Measurements from ENCODE around the gene PTBP2. TPM values are rescaled to one million over a fixed set of nuclear protein-coding genes. Genes with fewer than 3 reads are reported as not detected.

The PTBP2 gene
- total and polyA plus RNA-seq, 2 donors from 2014 or later = 10.5 to 32.8 TPM

GRCh38 chr1:96722958-96723357, 1.4 kb downstream of the PTBP2 start:
- DNase-seq (peak in 2 of 5 donors; percentile 13 to 22), FAIRE-seq (no peak)
- Histone ChIP-seq H3K9ac (ENCODE audit: low read length in 3 of 3) (peak overlapping the region; percentile 43 to 93 (median 81)), H3K4me1 (ENCODE audit: control insufficient read depth in 2 of 3, insufficient read depth in 2 of 3, low read depth in 1 of 3, low read length in 3 of 3) (peaks cover 0 to 3% (median 0%) of the 10 kb centered on the region in 3 donors), H3K4me3 (ENCODE audit: low read length in 3 of 3) (peak overlapping the region; percentile 92 to 98 (median 93)), H3K27ac (ENCODE audit: low read depth in 2 of 2, low read length in 2 of 2) (peak overlapping the region in 1 of 2 donors; percentile 91), H3K9me3 (ENCODE audit: control insufficient read depth in 2 of 3, insufficient read depth in 1 of 3, low read length in 3 of 3) (no peaks in the 10 kb centered on the region), H3K27me3 (ENCODE audit: control insufficient read depth, insufficient read depth, low read length) (no peaks in the 10 kb centered on the region), H3K36me3 (ENCODE audit: control insufficient read depth in 2 of 3, insufficient read depth in 3 of 3, low read length in 3 of 3) (peaks cover 0 to 2% (median 0%) of the 10 kb centered on the region in 3 donors)
- TF ChIP-seq CTCF (IDR thresholded peaks at IDR 0.05; ENCODE audit: borderline replicate concordance, extremely low read depth, insufficient read depth) = no peak
- intact Hi-C loops (cut with DNase I) = no loop called here

- no peaks in the 10 kb centered on the region for H3K9me3 ChIP-seq (ENCODE audit: control insufficient read depth in 2 of 3, insufficient read depth in 1 of 3, low read length in 3 of 3)
- H3K36me3 ChIP-seq (ENCODE audit: control insufficient read depth in 2 of 3, insufficient read depth in 3 of 3, low read length in 3 of 3) = peaks cover 0 to 2% (median 0%) of the 10 kb centered on the region in 3 donors
- FAIRE-seq (no peak), DNase-seq (no peak)
- no peak for TF ChIP-seq CTCF (IDR thresholded peaks at IDR 0.05; ENCODE audit: borderline replicate concordance, extremely low read depth, insufficient read depth)
- peak overlapping the region in 1 of 3 donors; percentile 81 for H3K9ac ChIP-seq (ENCODE audit: low read length in 3 of 3)
- peak overlapping the region; percentile 92 to 98 (median 93) for H3K4me3 ChIP-seq (ENCODE audit: low read length in 3 of 3)
- intact Hi-C loops (cut with DNase I) = no loop called here
- no peaks in the 10 kb centered on the region for H3K27me3 ChIP-seq (ENCODE audit: control insufficient read depth, insufficient read depth, low read length)
- H3K27ac ChIP-seq (ENCODE audit: low read depth in 2 of 2, low read length in 2 of 2) = no peak overlapping the region
- H3K4me1 ChIP-seq (ENCODE audit: control insufficient read depth in 2 of 3, insufficient read depth in 2 of 3, low read depth in 1 of 3, low read length in 3 of 3) = peaks cover 0 to 3% (median 0%) of the 10 kb centered on the region in 3 donors
Observed at GRCh38 chr1:96723377-96723776, 1.8 kb downstream of the PTBP2 start.

- H3K27ac ChIP-seq (ENCODE audit: low read depth in 2 of 2, low read length in 2 of 2) = no peak overlapping the region
- no peak overlapping the region for H3K4me3 ChIP-seq (ENCODE audit: low read length in 3 of 3)
- intact Hi-C loops (cut with DNase I) = no loop called here
- H3K27me3 ChIP-seq (ENCODE audit: control insufficient read depth, insufficient read depth, low read length) = no peaks in the 10 kb centered on the region
- H3K36me3 ChIP-seq (ENCODE audit: control insufficient read depth in 2 of 3, insufficient read depth in 3 of 3, low read length in 3 of 3) = peaks cover 0 to 2% (median 0%) of the 10 kb centered on the region in 3 donors
- TF ChIP-seq CTCF (IDR thresholded peaks at IDR 0.05; ENCODE audit: borderline replicate concordance, extremely low read depth, insufficient read depth) = no peak
- H3K4me1 ChIP-seq (ENCODE audit: control insufficient read depth in 2 of 3, insufficient read depth in 2 of 3, low read depth in 1 of 3, low read length in 3 of 3) = peaks cover 0 to 3% (median 0%) of the 10 kb centered on the region in 3 donors
- no peak for DNase-seq
- no peaks in the 10 kb centered on the region for H3K9me3 ChIP-seq (ENCODE audit: control insufficient read depth in 2 of 3, insufficient read depth in 1 of 3, low read length in 3 of 3)
- H3K9ac ChIP-seq (ENCODE audit: low read length in 3 of 3) = no peak overlapping the region
- no peak for FAIRE-seq
Observed at GRCh38 chr1:96723936-96724335, 2.4 kb downstream of the PTBP2 start.

- no peak for TF ChIP-seq CTCF (IDR thresholded peaks at IDR 0.05; ENCODE audit: borderline replicate concordance, extremely low read depth, insufficient read depth)
- FAIRE-seq (no peak), DNase-seq (no peak)
- Histone ChIP-seq H3K9ac (ENCODE audit: low read length in 3 of 3) (no peak overlapping the region), H3K36me3 (ENCODE audit: control insufficient read depth in 2 of 3, insufficient read depth in 3 of 3, low read length in 3 of 3) (peaks cover 0 to 2% (median 0%) of the 10 kb centered on the region in 3 donors), H3K4me1 (ENCODE audit: control insufficient read depth in 2 of 3, insufficient read depth in 2 of 3, low read depth in 1 of 3, low read length in 3 of 3) (no peaks in the 10 kb centered on the region), H3K4me3 (ENCODE audit: low read length in 3 of 3) (no peak overlapping the region), H3K27me3 (ENCODE audit: control insufficient read depth, insufficient read depth, low read length) (no peaks in the 10 kb centered on the region), H3K27ac (ENCODE audit: low read depth in 2 of 2, low read length in 2 of 2) (no peak overlapping the region), H3K9me3 (ENCODE audit: control insufficient read depth in 2 of 3, insufficient read depth in 1 of 3, low read length in 3 of 3) (no peaks in the 10 kb centered on the region)
- intact Hi-C loops (cut with DNase I) = no loop called here
Observed at GRCh38 chr1:96727860-96728259, 6.3 kb downstream of the PTBP2 start.

Measured in kidney (tissue), 14 donors.